GM19351 (cell line): ENCODE results near the gene IDH3B.
"Not testable (repeated sequence)": the region's sequence is repeated elsewhere in the genome, so short reads cannot be mapped to it uniquely, and the experiment has no call there.

ENCODE experiments used
- ATAC-seq: cut with Tn5 transposase; IDR thresholded peaks from one replicate; pipeline ENCODE4 v1.9.1; 2021; ENCODE audit warnings: mild to moderate bottlenecking, moderate library complexity; ENCODE audit not compliant: unreplicated experiment

Gene IDH3B

DNA sequence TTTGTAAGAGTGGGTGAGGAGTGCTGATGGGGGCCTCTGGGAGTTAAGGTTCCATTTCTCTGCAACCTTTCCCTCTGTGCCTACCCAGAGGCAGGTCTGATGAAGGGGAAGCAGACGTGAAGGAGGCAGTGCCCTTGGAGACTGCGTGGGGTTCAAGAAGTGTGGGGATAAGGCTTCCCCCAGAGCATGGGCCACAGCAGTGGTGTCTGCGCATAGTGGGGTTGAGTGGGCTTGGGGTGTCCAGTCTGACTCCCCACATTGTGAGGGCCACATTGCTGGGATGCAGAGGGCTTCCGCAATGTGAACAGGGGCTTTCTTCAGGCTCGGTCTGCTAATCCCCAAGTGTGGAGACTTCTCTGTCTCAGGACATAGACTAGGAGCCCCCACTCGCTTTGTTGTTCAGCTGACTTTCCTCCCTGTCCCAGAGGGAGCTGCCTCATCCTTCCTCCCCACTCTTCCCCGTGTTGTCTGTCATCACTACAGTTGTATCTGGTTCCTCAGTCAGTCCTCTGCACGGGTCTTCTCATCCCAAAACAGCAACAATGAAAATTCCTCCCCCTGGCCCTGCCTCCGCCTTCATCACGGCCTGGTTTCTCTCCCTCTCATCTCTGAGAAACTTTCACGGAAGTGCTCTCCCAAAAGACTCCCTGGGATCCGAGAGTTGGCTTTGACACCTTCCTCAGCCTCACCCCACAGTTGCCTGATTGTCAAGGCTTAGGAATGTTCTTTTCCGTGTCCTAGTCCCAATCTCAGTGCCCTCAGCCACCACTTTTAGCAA lies 31.4 kb upstream of the IDH3B start:
- no peak for ATAC-seq

DNA sequence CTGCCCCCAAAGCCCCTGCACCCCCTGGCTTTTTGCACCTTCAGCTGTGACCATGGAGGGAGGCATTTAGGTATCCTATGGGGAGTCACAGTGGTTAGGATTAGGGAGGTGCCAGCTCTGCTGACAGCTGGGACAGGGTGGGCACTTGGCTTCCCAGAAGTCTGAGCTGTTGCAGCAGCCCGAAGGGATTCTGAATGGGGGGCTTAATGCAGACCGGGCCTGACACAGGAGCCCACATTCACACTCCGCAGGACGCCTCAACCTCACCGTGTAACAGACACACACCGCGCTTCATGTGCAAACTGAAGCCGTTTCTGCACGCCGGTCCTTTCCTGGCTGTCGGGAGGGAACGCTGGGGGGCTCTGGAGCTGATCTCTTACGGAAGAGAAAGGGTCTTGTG lies 30.5 kb upstream of the IDH3B start:
- ATAC-seq, result no peak

DNA sequence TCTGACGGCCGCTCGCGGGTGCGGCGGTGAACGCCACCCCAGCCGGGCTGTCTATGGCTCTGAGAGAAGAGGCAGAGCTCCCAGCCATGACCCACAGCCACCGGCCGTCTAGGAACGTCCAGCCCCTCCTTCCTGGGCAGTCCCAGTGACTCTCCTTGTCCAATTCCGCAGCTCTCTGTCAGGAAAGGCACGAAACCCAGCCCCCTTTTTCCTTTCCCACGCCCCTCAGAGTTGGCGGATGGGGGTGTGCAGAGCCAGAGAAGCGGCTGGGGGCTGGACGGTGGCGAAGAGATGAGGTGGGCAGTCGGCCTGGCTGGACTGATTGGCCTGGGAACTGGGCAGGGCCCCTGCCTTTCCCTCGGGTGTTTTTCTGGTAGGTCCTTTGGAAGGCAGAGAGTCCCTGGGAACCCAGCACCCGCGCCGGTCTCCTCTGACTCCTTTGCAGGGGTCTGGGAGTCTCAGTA lies 30.0 kb upstream of the IDH3B start:
- no peak for ATAC-seq

DNA sequence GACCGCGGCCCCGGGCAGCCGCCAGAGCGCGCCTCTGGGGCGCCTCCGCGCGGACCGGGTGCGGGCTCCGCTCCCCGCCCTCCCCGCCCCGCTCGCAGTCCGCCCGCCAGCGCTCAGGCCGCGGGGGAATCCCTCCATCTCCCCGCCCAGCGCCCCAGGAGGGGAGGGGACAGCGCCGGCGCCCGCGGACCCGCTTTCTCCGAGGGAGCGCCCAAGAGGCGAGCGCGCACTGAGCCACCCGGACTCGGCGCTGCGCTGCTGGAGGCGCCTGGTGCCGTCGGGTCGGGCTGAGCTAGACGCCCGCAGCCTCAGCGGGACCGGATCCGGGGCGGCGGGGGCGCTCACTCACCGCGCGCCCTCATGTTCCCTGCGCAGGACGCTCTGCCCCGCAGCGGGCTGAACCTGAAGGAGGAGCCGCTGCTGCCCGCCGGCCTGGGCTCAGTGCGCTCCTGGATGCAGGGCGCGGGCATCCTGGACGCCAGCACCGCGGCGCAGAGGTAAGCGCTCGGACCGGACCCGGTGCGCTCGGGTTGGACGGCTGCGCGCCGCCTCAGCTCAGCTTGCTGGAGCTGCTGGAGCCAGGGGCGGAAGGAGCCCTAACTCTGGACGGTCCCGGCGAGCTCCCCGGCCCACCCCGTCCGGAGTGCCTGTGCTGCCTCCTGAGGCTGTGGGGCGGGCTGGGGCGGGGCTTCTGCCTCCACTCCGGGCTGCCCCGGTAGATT lies 29.4 kb upstream of the IDH3B start:
- ATAC-seq, result no peak

DNA sequence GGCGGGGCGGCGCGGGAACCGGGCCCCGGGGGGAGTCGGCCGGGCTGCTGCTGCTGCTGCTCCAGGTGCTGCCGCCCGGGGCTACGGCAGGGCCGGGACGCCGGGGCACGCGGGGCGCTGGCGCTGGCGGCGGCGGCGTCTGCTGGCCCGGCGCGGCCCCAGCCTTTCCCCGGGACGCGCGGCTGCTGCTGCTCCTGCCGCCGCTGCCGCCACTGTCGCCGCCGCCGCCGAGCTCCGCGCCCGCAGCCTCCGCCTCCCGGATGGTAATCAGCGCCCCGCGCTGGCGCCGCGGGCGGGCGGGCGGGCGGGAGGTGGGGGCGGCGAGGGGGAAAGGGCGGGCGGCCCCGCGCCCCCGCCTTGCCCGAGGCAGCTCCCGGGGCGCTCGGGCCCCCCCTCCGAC lies 28.9 kb upstream of the IDH3B start:
- no peak for ATAC-seq

DNA sequence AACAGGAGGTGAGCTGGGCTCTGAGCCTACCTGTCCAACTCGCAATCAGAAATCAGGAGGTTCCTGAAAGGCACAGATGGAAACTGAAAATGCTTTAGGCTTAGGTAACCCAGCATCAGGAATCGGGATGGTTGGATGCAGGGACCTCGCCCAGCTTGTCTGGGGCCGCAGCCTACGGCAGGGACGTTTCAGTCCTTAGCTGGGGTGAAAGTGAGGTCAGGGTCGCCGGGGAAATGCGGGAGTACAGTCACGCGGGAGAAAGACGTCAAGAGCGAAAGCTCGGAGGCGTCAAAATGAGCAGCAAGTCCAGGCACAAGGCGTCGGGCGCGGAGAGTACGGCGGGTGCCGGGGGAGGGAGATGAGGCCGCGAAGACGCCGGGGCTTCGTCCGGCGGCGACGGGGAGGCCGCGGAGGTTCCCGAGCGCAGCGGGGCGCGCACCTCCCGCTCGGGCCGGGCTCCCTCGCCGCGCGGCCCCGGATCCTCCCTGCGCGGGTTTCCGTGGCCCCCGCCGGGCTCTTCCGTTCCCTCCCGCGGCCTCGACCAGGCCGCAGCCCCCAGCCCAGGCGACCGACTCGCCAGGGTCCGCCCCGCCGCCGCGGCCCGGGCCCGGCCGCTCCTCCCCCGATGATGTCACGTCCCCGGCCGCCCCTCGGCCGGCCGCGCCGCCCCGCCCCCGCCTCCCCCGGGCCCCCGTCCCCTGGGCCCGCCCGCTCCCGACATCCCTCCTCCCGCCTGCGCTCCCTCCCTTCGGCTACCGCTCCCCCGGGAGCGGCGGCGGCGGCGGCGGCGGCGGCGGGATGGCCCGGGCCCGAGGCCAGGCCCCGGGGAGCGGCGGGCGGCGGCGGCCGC lies 28.2 kb upstream of the IDH3B start, which contains the start of gene EBF4:
Gene EBF4 (plus strand): TSS at position 745 of the 850 bp plus-strand sequence. CDS start 866 bp downstream, outside the sequence.
- ATAC-seq, result no peak

DNA sequence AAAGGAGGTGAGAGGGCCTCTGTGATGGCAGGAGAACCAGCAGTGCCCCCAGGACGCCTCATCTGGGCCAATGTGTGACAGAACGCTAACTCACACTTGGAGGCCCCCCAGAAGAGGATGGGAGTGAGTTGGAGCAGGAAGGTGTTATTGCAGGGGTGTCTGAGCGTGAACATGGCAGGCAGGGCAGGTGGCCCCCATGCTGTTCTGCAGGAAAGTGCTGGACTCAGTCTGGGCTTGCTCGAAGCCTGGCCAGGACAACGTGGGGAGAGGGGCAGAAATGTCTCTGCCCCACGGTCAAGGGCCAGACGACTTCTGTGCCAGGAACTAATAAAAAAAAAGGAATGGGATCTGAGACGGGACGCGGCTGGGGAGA lies 27.6 kb upstream of the IDH3B start:
- ATAC-seq, result no peak

DNA sequence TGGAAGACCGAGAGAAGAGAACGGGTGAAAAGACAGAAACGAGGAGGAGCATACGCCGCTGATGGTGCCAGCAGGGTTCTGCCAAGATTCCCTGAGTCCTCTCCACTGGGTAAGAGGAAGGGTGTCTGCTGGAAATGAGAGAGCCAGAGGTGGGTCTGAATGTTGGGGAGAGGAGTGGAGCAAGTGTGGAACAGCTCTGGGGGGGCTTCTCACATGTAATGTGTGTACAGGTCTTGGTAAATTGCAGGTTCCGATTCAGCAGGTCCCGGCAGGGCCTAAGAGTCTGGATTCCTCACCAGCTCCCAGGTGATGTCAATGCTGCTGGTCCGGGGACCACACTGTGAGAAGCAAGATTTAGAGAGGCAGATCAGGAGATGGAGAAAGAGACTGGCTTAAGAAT lies 27.1 kb upstream of the IDH3B start:
- ATAC-seq, result no peak

DNA sequence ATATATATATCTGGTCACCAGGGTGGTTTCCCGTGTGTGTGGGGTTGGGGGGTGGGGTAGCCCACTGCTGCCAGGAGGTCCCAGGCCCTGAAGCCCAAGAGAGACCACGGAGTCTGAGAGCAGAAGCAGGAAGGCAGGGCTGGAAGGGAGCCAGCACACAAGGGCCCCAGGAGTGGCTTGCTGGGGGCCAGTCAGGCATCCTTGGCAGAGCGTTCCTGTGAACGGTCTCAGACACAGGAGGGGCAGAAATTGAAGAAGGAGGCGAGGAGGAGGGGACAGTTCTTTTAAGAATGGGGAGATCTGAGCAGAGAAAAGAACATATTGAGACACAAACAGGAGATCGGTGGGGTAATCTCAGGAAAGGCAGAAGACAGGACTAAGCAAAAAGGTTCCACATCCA lies 26.7 kb upstream of the IDH3B start:
- ATAC-seq, result no peak

DNA sequence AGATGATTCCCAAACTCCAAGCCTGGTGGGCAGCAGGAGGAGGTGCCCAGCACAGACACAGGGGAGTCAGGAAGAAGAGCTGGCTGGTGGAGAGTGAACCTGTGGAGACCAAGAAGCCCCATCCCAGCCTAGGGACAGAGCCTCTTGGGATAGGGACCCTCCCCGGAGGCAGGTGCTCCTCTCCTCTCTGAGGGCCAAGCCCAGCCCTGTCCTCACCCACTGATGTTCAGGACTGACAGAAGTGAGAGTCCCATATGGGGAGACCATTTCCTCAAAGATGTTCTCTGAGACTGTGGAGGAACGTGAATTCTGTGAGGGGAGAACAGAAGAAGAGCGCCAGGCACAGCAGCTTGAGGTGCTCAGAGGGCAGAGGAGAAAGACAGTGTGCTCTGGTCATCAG lies 26.2 kb upstream of the IDH3B start:
- ATAC-seq, result no peak

DNA sequence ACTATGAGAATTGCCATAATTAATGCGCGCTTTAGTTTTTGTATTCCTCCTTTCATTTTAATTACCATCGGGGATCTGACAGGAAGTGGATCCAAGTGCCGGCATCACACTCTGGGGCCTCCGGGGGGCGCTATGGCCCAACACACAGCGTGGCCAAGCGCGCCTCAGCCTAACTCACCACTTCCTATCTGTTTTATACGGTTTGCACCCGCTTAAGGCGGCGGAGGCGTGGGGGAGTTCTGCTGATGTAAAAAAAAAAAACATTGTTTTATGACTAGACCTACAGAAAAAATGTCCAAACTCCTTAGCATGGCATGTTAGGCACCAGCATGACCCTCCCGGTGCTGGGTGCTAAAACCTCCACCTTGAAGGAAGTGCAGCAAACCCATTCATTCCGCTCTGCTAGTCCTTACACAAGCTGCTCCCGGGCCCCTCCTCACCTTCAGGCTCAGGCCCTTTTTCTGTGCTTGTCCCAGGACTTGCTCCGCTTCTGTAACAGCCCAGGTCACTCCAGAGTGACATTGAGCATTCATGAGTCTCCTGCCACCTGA lies 24.1 kb upstream of the IDH3B start:
- no peak for ATAC-seq

DNA sequence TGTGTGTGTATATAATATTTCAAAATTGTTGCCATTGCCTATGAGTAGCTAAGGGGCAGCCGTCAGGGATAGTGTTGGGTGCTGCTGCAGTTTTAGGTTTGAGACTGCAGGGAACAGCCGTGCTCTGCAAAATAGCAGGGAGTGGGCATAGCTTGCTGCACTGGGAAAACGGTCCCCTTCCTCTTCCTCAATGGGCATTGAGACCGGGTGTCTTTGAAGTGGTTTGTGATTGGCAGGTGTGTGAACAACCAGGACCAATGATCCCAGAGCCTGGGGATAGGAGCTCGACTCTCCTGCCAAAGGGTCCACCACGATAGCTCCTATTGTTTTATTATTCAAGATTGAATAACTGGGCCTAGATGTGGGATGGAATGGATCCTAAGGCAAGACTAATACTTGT lies 23.5 kb upstream of the IDH3B start:
- ATAC-seq, result no peak

DNA sequence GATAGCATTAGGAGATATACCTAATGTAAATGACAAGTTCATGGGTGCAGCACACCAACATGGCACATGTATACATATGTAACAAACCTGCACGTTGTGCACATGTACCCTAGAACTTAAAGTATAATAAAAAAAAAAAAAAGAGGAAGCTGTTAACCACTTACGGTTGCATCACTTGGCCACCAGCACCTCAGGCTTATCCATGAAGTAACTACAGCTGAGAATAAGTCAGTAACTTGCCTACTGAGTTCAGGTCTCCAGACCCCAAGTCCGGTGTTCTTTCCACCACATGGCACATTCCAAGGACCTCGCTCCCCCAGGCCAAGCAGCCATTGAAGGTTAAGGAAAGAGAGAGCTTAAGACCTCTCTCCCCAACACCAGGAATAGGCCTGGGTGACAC lies 20.8 kb upstream of the IDH3B start:
- ATAC-seq, result not testable (repeated sequence)

DNA sequence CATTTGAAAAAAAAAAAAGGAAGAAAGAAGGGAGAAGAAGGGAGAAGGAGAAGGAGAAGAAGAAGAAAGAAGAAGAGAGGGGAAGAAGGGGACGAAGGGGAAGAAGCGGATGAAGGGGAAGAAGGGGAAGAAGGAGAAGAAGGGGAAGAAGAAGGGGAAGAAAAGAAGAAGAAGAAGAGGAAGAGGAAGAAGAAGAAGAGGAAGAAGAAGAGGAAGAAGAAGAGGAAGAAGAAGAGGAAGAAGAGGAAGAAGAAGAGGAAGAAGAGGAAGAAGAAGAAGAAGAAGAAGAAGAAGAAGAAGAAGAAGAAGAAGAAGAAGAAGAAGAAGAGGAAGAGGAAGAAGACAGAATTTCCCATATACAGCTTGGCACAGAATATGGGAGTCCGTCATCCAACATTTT lies 18.0 kb upstream of the IDH3B start:
- not testable (repeated sequence) for ATAC-seq

DNA sequence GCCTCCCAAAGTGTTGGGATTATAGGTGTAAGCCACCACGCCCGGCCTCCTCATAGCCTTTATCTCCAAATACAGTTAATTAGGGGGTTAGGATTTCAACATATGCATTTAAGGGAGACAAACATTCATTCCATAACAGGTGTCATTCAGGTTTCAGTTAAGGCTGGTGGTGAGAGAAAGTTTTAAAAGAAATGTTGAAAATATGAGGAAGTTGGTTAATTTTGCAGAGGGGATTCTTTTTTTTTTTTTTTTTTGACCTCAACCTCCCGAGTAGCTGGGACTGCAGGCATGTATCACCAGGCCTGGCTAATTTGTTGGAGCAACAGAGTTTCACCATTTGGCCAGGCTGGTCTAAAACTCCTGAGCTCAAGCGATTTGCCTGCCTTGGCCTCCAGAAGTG lies 16.0 kb upstream of the IDH3B start:
- ATAC-seq, result no peak

DNA sequence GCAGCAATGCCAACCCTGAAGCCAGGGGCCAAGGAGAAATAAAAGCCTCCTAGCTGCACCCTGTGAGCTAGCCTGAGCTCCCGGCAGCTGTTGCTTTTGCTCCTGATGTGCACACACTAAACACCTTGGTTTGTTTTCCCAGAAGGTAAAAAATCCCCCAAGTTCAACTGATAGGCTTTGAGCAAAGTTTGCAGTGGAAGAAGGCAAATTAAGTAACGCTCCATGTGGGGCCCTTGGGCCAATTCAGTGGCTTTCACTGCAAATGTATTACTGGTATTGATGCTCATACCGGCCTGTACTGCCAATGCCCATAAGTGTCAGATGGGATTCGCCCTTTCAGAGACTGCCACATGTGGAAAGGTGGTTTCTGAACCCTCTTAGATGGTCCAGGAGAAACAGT lies 9.4 kb upstream of the IDH3B start:
- ATAC-seq, result no peak

DNA sequence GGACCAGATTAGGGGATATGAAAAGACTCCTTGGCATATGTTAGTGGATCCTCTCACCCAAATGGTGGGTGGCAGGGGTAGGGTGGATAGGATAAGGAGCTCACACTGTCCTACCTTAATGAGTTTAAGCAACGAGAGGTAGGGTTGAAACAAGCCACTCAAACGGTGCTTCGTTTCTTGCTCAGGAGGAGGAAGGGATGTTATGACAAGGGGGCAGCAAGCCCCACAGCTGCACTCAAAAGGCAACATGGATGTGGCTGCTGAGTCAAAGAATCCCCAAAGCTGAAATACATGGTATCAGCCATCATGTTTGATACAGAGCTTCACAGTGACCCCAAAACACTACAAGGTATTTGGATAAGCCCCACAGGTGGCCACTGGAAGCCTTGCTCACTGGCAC lies 8.4 kb upstream of the IDH3B start:
- no peak for ATAC-seq

DNA sequence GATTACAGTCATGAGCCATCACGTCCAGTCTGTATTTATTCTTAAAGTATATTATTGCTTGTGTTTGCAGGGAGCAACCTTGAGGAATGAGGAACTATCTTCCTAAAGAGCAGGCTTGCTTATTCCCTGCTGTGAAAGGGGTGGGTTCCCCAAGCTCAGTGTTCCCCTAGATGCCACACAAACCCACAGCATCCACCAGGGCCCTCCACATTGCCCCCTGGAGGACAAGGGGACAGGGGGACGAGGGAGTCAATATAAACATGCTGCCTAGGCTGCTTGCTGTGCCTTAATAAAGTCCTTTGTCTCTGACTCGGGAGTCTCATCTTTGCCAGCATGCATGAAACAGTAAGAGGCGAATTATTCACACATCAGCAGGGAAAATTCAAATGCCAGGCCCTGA lies 8.0 kb upstream of the IDH3B start:
- no peak for ATAC-seq

DNA sequence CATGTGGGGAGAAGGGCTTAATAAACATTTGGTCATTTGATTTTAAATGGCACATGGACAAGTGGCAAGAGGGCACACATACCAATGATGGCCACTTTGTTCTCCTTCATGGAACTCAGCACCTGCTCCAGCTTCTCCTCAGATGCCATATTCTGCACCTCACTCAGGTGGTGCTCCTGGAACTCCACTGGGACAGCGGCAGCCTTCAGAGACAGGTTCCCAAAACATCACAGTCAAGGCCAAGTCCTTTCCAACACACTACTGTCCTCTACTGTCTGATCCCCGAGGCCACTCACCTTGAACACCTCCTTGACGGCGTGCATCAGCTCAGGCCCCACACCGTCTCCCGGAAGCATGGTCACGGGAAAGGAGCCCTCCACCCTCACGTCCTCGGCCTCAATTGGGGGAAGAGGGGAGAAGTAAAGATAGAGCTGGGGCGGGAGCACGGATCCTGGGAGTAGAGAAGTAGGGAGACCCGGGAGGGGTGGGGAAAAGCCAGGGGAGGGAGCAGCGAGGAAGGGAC lies 591 bp downstream of the IDH3B start:
- ATAC-seq, result no peak

DNA sequence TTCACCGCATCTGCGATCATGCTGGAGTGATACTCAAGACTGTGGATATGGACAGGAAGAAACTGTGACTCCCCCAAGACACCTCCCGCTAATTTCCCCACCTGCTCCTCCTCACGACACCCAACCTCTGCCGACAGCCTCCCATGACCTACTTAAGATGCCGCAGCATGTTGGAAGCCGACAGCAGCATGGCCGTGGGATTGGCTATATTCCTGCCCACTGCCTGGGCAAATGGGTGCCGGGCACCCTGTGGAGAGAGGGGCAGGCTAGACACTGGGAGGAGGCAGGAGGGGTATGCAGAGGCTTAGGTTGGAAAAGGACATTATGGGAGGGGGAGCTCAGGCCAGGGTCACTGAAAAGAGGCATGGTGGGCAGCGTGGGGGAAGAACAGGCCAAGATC lies 4.5 kb downstream of the IDH3B start:
- no peak for ATAC-seq
